GM18519 (cell line): ENCODE data around the gene HS1BP3.

Source experiments
- ATAC-seq: cut with Tn5 transposase; IDR thresholded peaks from one replicate; pipeline ENCODE4 v1.9.1; 2021; ENCODE audit warnings: mild to moderate bottlenecking, moderate library complexity; ENCODE audit not compliant: unreplicated experiment, low FRiP score

The HS1BP3 gene

DNA sequence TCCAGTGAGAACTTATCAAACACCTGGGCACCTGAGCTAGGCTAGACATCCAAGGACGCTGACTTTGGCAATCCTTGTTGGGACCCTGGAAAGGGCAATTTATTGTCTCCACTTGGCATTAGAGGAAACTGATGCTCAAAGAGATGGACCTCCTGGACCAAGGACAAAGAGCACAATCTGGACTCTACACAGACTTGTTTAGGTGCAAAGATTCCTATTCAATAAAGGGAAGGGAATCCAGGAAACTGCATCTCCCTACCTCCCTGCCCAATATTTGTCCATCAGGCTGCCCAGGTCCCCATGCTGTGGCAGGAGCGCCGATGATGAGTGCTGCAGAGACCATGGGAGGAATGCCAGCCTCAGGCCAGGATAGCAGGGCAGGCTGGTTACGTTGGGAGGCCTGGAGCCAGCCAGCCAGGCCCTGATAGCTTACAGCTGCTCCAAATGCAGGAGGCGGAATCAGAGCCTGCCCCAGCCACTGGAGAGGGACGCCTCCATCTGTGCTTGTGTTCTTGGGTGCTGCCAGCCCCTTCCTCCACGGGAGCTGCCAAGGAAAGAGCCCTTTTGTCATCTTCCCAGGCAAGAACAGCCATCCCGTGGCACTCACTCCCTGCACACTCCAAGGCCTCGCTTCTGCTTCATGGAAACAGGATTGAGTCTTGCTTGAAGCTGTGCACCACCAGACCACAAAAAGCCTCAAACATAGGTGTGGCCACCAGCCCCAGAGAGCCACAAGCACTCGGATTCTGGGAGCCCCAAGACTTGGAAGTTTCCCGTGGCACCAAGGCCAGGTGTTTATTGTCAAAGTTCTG lies 60.0 kb downstream of the HS1BP3 start:
- ATAC-seq, result no peak

- ATAC-seq, result no peak
Measured at GRCh38 chr2:20589975-20590703, 60.8 kb downstream of the HS1BP3 start.

GRCh38 chr2:20588918-20589871 lies 61.7 kb downstream of the HS1BP3 start:
- no peak for ATAC-seq

DNA sequence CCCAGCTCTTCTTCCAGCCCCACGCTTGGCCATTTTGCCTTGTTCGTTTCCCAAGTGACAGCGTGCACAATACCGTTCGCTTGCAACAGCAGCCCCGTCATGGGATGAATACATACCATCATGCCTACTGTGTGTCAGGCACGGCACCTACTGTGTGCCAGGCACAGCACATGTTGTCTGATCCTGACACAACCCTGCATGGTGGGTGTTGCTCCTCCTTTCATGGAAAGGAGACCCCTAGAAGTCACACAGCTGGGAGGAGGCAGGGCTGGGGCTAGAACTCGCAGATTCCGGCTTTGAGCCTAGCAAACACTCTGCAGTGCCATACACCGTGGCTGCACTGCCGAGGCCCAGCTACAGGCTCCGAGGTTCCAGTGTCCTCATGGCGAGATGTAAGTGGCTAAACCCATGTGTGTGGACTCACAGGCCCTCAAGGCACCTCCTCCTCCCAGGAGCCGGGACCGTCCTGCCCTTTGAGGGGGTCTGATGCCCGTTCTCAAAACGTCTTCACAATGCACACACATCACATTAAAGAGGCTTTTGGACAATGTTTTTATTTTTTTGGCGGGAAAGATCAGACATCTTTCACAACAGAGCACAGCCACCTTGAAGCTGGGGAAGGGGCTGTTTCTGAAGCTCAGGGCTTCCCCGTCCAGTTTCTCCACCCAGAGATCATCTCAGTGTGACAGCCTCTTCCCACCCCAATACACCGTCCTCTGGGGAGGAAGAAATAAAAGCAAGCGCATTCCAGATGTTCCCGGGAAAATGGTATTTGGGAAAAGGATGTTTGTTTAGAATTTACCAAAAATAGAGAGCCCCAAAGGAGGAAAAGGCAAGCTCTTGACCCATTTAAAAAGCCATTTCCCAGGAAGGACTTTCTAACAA lies 64.9 kb downstream of the HS1BP3 start:
- ATAC-seq, result no peak

GRCh38 chr2:20585359-20585709 lies 65.6 kb downstream of the HS1BP3 start:
- no peak for ATAC-seq

DNA sequence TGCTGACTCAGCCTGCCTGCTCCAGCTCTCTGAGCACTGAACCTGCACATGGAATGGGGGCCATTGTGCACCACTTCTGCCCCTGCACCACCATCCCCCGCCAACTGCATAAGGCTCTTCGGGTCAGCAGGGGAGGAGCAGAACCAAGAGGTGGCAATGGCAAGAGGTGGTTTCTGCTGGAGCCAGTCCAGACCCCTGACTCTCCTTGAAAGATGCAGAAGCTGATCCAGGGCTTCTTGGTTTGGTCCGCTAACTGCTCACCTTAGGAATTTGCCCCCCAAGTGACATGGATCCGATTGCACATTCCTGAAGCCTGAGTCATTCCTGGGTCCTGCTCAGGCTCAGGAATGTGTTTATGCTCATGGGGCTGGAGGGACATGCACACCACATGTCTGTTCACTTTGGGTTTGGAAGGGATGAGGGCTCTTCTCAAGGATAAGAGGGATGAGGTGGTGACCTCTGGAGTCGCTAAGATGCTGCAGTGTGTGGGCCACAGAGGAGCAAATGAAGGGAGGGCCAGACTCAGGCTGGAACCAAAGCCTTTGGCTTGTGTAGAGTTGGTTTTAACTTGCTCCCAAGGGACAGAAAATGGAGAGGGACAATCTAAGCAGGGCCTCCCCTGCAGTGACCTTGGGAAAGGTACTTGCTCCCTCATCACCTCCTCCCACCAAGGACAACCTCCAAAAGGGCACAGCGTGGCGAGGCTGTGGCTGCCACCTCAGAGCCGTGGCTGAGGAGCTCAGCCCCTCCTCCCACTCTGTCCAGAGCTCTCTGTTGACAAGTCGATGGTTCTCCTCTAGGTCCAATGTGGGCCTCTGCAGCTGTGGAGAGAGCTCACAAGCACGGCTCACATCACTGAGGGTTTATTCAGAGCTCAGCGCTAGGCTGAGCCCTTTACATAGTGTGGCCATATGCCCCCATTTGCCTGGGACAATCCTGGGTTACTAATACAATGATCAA lies 66.2 kb downstream of the HS1BP3 start:
- no peak for ATAC-seq

DNA sequence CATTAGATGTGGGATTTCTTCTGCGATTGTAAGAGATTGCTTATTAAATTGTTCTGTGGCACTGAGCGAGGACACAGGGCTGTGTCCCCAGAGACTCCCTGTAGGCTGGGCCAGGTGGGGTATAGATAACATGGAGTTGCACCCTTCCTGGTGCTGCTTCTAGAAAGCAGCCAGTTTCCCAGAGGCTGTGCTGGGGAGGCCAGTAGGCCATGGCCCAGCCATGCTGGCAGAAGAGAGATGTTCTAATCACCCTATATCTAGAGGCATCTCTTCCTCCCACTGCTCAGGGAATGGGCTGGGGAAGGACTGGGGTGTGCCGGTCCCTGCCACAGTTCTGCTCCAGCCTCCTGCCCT lies 66.9 kb downstream of the HS1BP3 start:
- no peak for ATAC-seq

DNA sequence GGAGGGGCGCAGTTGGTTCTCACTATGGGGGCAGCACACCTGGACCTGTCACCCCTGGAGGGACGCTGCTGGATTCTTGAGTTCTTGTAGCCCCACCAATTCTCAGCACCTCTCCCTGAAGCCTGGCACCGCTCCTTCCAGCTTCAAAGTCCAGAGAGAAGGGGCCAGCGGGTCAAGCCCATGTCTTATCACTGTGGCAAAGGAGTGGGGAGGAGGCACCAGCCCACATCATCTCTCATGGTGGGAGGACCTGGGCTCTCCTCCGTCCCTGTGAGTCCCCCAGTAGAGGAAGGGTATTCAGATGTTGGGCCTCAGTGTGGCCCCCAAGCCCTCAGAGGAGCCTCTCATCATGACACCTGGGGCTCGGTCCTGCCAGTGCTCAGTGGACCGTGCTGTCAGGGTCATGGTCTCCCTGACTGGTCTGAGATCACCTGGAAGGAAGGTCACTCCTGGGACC lies 67.4 kb downstream of the HS1BP3 start:
- no peak for ATAC-seq

DNA sequence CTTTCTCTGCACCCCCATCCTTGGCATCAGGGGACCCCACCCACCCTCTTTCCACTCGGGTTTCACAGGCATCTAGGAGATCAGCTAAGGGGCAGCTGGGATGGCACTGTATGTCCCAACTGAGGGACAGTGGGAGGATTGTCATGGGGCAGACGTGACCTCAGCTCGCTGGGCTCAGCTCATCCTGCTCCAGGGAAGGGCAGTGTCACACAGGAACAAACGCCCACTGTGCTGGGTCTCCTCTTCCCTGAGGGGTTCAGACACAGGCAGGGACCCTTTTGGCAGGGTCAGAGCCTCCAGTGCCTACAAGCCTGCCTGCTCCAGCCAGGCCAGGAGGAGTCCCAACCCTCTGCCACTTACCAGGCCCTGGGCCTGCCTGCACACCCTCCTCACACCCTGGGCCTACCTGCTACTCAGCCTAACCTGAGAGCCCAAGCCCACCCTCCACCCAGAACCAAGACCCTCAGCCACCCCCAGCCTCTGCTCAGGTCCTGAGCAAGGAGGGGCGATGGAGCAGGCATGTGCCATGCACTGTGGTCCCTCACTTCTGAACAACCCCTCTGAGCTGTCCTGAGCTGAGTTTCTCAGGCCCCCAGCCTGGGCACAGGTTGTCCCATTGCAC lies 68.2 kb downstream of the HS1BP3 start:
- ATAC-seq, result no peak

- ATAC-seq, result no peak
Measured at GRCh38 chr2:20580690-20581437, 70.0 kb downstream of the HS1BP3 start.

DNA sequence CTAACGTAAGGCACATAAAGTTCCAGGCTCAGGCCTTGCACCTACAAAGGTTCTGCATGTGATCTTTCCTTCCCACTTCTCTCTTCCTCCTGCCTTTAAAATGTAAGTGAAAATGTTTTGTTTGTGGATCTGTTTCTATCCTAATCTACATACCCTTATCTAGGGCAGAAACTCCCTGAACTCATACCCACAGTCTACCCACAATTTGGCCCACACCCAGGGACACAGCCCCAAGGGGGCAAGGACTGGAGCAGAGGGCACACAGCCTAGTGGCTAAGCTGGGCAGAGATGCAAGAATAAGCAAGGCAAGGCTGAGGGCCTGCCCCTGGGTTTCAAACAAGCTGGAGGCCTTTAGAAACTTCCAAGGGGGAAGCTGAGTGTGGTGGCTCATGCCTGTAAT lies 71.0 kb downstream of the HS1BP3 start:
- no peak for ATAC-seq

DNA sequence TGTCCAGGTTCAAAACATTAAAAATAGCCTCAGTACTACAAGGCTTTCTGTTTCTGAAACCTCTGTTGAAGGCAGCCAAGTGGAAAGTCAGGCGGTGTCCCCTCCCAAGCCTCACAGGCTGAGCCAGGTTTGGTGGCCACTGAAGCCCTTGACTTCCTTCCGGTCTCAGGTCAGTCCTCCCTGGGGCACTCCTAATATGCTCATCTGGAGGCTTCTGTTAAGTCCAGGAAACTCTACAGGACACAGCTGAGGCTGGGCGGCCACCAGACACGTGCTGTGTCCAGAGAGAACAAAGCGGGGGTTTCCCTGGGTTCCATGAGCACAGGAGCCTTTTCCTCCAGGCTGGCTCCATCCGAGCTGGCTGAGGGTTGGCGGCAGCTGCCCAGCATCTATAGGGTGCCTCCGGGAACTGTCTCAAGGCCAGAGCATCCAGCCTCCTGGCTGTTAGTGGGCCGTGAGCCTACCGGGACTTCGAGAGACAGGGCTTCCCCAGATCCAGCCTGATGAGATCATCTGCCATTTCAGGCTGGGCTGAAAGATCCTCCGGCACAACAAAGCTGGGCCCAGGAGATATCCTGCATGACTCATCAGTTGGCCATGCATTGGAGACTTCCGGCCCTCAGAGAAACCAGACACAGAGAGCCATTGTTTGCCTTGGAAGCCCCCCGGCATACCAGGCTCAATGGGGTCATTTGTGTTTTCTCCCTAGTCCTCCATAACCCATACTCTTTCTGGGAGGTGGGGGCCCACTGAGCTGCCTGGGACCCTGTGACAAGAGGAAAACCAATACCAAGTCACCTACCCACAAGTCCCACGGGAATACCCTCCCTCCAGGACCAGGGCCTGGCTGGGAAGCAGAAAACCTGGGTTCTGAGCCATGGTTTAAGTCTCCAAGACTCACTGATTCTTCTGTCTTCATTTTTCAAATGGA lies 71.7 kb downstream of the HS1BP3 start:
- no peak for ATAC-seq

DNA sequence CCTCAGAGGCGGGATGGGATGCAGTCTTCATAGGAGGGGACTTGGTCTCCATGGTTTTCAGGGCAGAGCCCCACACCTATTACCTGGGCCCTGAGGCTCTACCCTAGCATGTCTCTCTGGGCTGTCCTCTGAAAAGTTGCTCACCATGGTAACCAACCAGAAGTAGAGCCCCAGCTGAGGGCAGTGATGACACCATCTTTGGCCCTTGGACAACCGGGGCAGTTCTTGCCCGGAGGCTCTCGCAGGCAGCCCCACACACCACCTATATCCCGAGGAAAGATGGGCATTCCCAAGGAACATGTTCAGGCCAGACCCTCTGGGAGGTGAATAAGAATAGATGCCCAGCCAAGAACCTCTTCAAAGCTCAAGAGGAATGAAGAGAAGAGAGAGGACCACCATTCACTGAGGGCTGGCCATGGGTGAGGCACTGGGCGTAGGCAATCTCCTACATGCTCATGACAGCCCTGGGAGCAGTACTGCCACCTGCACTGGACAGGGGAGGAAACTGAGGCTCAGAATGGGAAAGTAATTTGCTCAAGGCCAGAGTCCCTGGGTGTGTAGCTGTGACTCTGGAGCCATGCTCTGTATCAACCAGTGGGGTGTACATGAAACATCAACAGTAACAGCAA lies 72.5 kb downstream of the HS1BP3 start:
- ATAC-seq, result no peak

DNA sequence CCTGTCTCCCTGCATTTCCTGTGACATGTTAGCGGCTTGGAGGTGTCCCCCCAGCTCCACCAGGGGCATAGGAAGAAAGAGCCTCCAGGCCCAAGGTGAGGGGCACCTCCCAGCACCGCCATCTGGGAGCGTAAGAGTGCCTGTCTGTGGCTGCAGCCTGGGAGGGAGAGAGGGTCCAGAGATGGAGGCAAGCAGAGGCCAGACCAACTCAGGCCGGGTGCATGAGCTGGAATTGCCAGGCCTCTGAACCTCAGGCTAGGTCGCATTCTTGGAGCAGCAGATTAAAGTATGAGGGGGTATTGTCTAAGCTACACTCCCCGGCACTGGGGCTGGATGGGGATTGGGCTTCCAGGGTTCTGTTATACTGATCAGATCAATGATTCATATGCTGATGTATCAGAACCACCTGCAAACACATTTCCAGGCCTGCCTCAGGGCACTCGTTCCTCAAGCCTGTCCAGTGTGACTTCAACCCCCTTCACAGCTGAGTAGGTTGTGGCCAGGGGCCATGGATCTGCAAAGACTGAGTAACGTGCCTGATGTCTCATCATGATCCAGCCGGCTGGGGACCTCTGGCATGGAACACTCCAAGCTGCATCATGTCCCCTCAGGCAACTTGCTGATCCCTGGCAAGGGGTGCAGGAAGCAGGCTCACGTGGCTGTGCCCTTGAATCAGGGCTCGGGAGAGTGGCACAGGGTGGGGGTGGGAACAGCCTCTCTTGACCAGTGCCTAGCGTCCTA lies 73.2 kb downstream of the HS1BP3 start:
- ATAC-seq, result no peak

DNA sequence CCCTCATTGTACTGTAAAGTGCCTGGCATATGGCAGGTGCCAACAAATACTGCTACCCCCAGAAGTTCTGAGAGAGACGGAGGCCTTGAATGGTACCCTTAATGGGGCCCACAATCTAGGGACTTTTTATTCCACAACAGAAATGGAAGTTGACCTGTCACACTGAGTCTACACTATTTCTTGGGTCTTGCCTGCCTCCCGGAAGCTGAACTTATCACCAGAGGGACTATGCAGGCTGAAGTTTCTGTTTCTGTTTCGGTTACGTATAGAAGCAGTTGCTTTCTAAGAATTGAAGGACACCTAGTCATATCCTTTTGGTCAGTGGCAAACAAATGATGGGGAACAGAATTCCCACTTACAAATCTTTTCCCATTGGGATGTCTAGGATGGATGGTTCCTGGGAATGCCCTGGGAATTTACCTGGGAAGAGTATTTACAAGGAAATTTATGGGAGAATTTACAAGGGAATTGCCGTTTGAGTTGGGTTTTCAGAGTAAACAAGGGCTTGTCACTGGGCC lies 74.2 kb downstream of the HS1BP3 start:
- ATAC-seq, result peak; percentile 90
